HepG2 (cell line): ENCODE results near the gene WWC2. TPM values are rescaled to one million over a fixed set of nuclear protein-coding genes. Genes with fewer than 3 reads are reported as not detected.

ENCODE experiments used
- ATAC-seq: fragments of 200-7000 bp; cut with Tn5 transposase; 3 replicates; pipeline ENCODE4 v1.9.1; 2020; ENCODE audit warnings: mild to moderate bottlenecking, moderate library complexity
- BruUV-seq: library from RNA; stranded (reverse); fragments of 400-500 nt; replicated peaks from 2 replicates; lab custom pipeline; 2021; lab: Mats Ljungman, UMichigan
- CTCF ChIA-PET: fragments of 300-600 bp; formaldehyde crosslinking; extraction: SDS; loops from one replicate; lab custom pipeline; 2021; ENCODE audit warnings: low total read pairs, inconsistent platforms, low intra/inter-chr PET ratio; lab: Yijun Ruan, JAX
- POLR2A ChIA-PET: fragments of 350-600 bp; sonication (Branson Sonifier 250); formaldehyde crosslinking; loops from one replicate; lab custom pipeline; 2020; ENCODE audit warnings: antibody characterized with exemption, inconsistent platforms; lab: Yijun Ruan, JAX
- DNase-seq: peaks from one replicate; pipeline ENCODE4 v3.0.0-alpha.2; 2015; ENCODE audit warnings: low spot score
- FAIRE-seq: peaks from 3 replicates; lab custom pipeline; 2011; peaks lifted over from hg19 to GRCh38; lab: Jason Lieb, UNC
- H2AFZ ChIP-seq: one replicate; pipeline ENCODE4 v1.6.1; 2011; ENCODE audit warnings: low read length, inconsistent platforms
- H3K27ac ChIP-seq: fragments of 300-600 bp; 3 replicates; pipeline ENCODE4 v1.8.0; 2011; ENCODE audit warnings: mixed run types, mild to moderate bottlenecking, mixed read lengths, low read length, inconsistent platforms; ENCODE audit not compliant: insufficient read depth; ENCODE audit errors: extremely low read length
- H3K27me3 ChIP-seq, 2 experiments: fragments of 200-600 bp in 1 of 2; 2 replicates in 1 of 2; 3 replicates in 1 of 2; pipeline versions ENCODE4 v1.6.0 to v1.8.0; 2011; ENCODE audit warnings: low read length in 2 of 2, mild to moderate bottlenecking in 2 of 2, moderate library complexity in 2 of 2, inconsistent platforms in 1 of 2; ENCODE audit not compliant: insufficient read depth in 2 of 2, control insufficient read depth in 1 of 2
- H3K36me3 ChIP-seq, 2 experiments: fragments of 200-600 bp in 1 of 2; replicated peaks in 1 of 2; 2 replicates in 1 of 2; 3 replicates in 1 of 2; pipeline versions ENCODE4 v1.5.1 to v1.8.0; 2011; ENCODE audit warnings: low read length in 2 of 2, inconsistent platforms in 1 of 2; ENCODE audit not compliant: insufficient read depth in 2 of 2, control insufficient read depth in 1 of 2
- H3K4me1 ChIP-seq: 2 replicates; pipeline ENCODE4 v1.5.1; 2012; ENCODE audit warnings: low read length, inconsistent platforms; ENCODE audit not compliant: insufficient read depth
- H3K4me2 ChIP-seq: 2 replicates; pipeline ENCODE4 v1.6.0; 2011; ENCODE audit warnings: low read depth, low read length, inconsistent platforms
- H3K4me3 ChIP-seq, 3 experiments: fragments of 200-600 bp in 1 of 3; sonication (generic), shearing (Covaris generic) in 1 of 3; replicated peaks in 1 of 3; 2 replicates each; pipeline ENCODE4 v1.5.1; 2011 to 2016; ENCODE audit warnings: low read length in 3 of 3, inconsistent platforms in 2 of 3, low read depth in 2 of 3, mild to moderate bottlenecking in 2 of 3, control low read depth in 1 of 3, mixed read lengths in 1 of 3; ENCODE audit not compliant: insufficient read depth in 1 of 3
- H3K79me2 ChIP-seq: one replicate; pipeline ENCODE4 v1.6.1; 2011; ENCODE audit warnings: low read length, inconsistent platforms; ENCODE audit not compliant: insufficient read depth
- H3K9ac ChIP-seq: 2 replicates; pipeline ENCODE4 v1.6.0; 2011; ENCODE audit warnings: mild to moderate bottlenecking, low read depth, low read length, inconsistent platforms; ENCODE audit not compliant: insufficient read depth
- H3K9me3 ChIP-seq: 2 replicates; pipeline ENCODE4 v1.5.1; 2012; ENCODE audit warnings: mild to moderate bottlenecking, low read length
- H4K20me1 ChIP-seq: 2 replicates; pipeline ENCODE4 v1.6.0; 2011; ENCODE audit warnings: inconsistent platforms, mild to moderate bottlenecking, low read length, moderate library complexity; ENCODE audit not compliant: insufficient read depth
- CEBPB ChIP-seq: IDR thresholded peaks from 2 replicates; pipeline ENCODE4 v1.6.1; 2011; ENCODE audit warnings: low read depth, low read length, improper control_type of control experiment, borderline replicate concordance
- CHD4 ChIP-seq: fragments of 200-600 bp; sonication (generic); IDR thresholded peaks from 2 replicates; pipeline ENCODE4 v1.7.0; 2017; ENCODE audit warnings: mild to moderate bottlenecking, low read length, borderline replicate concordance
- HNF4A ChIP-seq: sonication (generic); formaldehyde crosslinking; IDR thresholded peaks from 2 replicates; pipeline ENCODE4 v1.4.0; 2020; ENCODE audit warnings: missing genetic modification reagents
- KLF13 ChIP-seq: sonication (generic); formaldehyde crosslinking; IDR thresholded peaks from 2 replicates; pipeline ENCODE4 v1.4.0; 2020; ENCODE audit warnings: mild to moderate bottlenecking, missing genetic modification reagents
- NCOR1 ChIP-seq: fragments of 200-600 bp; sonication (generic); IDR thresholded peaks from 2 replicates; pipeline ENCODE4 v1.7.0; 2017; ENCODE audit warnings: antibody characterized with exemption, low read length, borderline replicate concordance
- NR2C2 ChIP-seq: sonication (generic); formaldehyde crosslinking; IDR thresholded peaks from 2 replicates; pipeline ENCODE4 v1.4.0; 2020; ENCODE audit warnings: missing genetic modification reagents, mild to moderate bottlenecking, moderate library complexity, borderline replicate concordance
- PBX2 ChIP-seq: IDR thresholded peaks from 2 replicates; pipeline ENCODE4 v1.6.1; 2016; ENCODE audit warnings: control low read depth
- POLR2AphosphoS2 ChIP-seq: IDR thresholded peaks from 2 replicates; pipeline ENCODE4 v1.6.1; 2011; ENCODE audit warnings: low read depth, low read length, improper control_type of control experiment
- TOE1 ChIP-seq: sonication (generic); formaldehyde crosslinking; IDR thresholded peaks from 2 replicates; pipeline ENCODE4 v1.4.0; 2020; ENCODE audit warnings: mild to moderate bottlenecking, missing genetic modification reagents
- ZNF296 ChIP-seq: sonication (generic); formaldehyde crosslinking; conservative IDR thresholded peaks from 2 replicates; pipeline ENCODE4 v1.5.0; 2020; ENCODE audit warnings: mild to moderate bottlenecking, missing genetic modification reagents
- ZNF629 ChIP-seq: sonication (generic); formaldehyde crosslinking; conservative IDR thresholded peaks from 2 replicates; pipeline ENCODE4 v1.5.0; 2020; ENCODE audit warnings: missing genetic modification reagents
- ZNF652 ChIP-seq: IDR thresholded peaks from 2 replicates; pipeline ENCODE4 v1.6.1; 2016; ENCODE audit warnings: low read depth, borderline replicate concordance
- ZNF660 ChIP-seq: sonication (generic); formaldehyde crosslinking; IDR thresholded peaks from 2 replicates; pipeline ENCODE4 v1.5.1; 2020; ENCODE audit warnings: mild to moderate bottlenecking, low read depth, missing genetic modification reagents, borderline replicate concordance
- ZNF770 ChIP-seq: sonication (generic); formaldehyde crosslinking; IDR thresholded peaks from 2 replicates; pipeline ENCODE4 v1.5.0; 2020; ENCODE audit warnings: mild to moderate bottlenecking, missing genetic modification reagents
- WGBS: methylation state at CpG from one replicate; pipeline ENCODE4 v1.1.6; 2017; ENCODE audit warnings: low lambda C conversion rate; 5-methylcytosine and 5-hydroxymethylcytosine counted together
- in situ Hi-C: cut with HindIII; loops from 2 replicates; pipeline ENCODE4 v1.10.0; 2017; ENCODE audit warnings: low pct_unique_long_range_greater_than_20kb; ENCODE audit not compliant: extremely low pct_ligation_motif_present
- intact Hi-C: fragments of 100-400 bp; cut with micrococcal nuclease; formaldehyde crosslinking; loops from one replicate; pipeline ENCODE4 v1.10.0; 2022; ENCODE audit not compliant: unreplicated experiment
- polyA plus RNA-seq, 8 experiments: library from polyadenylated mRNA; depleted of rRNA in 3 of 8; stranded (reverse) in 7 of 8; unstranded in 1 of 8; fragments of >200 nt; fragmentation: Illumina TruSeq in 4 of 8; extraction: Trizol in 4 of 8; gene quantifications; 2 replicates each; pipeline versions ENCODE4 v1.2.1 to v1.2.3, GENCODE V29; 2011 to 2016; ENCODE audit warnings: low read depth in 4 of 8, missing spikeins in 1 of 8, mixed read lengths in 1 of 8; ENCODE audit not compliant: insufficient read depth in 1 of 8
- total RNA-seq, 5 experiments: library from RNA; depleted of rRNA; stranded (reverse); fragments of >200 nt; fragmentation: Illumina TruSeq; extraction: Trizol; gene quantifications; 2 replicates each; pipeline ENCODE4 v1.2.3, GENCODE V29; 2016; ENCODE audit warnings: low read depth in 1 of 5
- TF ChIP-seq, protein P1 (sequence below): sonication (generic); formaldehyde crosslinking; IDR thresholded peaks from 2 replicates; pipeline ENCODE4 v1.8.0; 2022; ENCODE audit warnings: low read depth, missing genetic modification reagents

The WWC2 gene
- total and polyA plus RNA-seq, 2 of the 13 experiments (the other 11 are each of a cell fraction or from before 2014, with no cell fraction given), result 40.0 to 50.1 TPM

DNA sequence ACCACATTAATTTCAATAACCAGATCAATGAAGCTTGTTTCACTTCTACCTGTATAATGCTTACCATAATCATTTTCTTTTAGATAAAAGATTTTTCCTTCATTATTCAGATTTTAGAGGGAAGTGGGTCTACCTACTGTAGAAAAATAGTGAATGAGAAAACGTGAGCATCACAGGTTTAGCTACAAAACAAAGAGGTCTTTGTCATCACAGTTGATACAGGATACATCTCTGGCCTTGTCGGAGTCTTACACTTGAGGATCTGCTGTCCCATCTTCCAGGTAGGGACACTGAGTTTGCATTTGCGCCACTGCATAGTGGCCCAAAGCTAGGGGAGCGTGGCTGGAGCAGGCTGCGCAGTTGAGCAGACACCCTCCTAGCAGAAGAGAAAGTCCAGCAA, 222.5 kb downstream of the WWC2 start:
- Histone ChIP-seq H3K4me2 (no peak overlapping the region), H3K79me2 (no peaks in the 10 kb centered on the region), H4K20me1 (no peaks in the 10 kb centered on the region), H3K36me3 (peaks cover 3 to 8% of the 10 kb centered on the region in 2 experiments; a peak in 3 of 5 replicates), H3K4me1 (peaks cover 36% of the 10 kb centered on the region), H3K27me3 (no peaks in the 10 kb centered on the region; a peak in 1 of 5 replicates), H3K4me3 (no peak overlapping the region), H3K9me3 (no peaks in the 10 kb centered on the region)
- POLR2A ChIA-PET, result no interaction called here
- no peak for DNase-seq
- in situ Hi-C loops (no loop called here), intact Hi-C loops (no loop called here)
- FAIRE-seq, result no peak
- no peak for ATAC-seq
- no TSS peak for BruUV-seq
- WGBS, result 95% methylated on average over 5 of the region's 5 CpGs
- 0 out of 2 replicates have a peak, but pooled peaks have one; percentile 22 for TF ChIP-seq ZNF629
- TF ChIP-seq ZNF660 (CRISPR knock-in tag), result no peak
- TF ChIP-seq POLR2AphosphoS2, result no peak
- TF ChIP-seq, all 625 proteins: peak for 1
- CTCF ChIA-PET, result no interaction called here
- H2AFZ ChIP-seq, result no peak overlapping the region
- no peak overlapping the region for H3K9ac ChIP-seq
- H3K27ac ChIP-seq, result no peak overlapping the region

DNA sequence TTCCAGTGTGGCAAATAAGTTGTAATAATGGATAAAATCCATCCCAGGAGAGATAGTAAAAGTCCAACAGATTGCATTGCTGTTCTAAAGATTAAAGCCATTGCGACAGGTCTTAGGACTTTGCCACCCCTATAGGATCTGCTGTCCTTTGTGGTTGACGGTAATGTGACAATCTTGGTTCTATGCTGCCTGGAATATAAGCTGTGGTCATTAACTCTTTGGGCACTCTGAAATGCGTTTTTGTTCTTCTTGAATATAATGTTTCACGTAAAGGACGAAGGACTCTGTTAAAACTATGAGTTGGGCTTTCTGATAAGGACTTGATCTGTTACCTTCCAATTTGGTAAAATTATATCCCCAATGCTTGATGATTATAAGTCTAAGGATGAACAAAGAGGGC, 223.3 kb downstream of the WWC2 start, which contains the start of gene CLDN24:
Gene CLDN24 (minus strand): TSS at position 101 of the 400 bp plus-strand sequence. CDS start 0 bp downstream, at position 101.
- H4K20me1 ChIP-seq, result no peaks in the 10 kb centered on the region
- no peaks in the 10 kb centered on the region; a peak in 1 of 5 replicates for H3K27me3 ChIP-seq
- peaks cover 36% of the 10 kb centered on the region for H3K4me1 ChIP-seq
- ChIA-PET POLR2A (no interaction called here), CTCF (no interaction called here)
- no peak within 1 kb of the TSS for H3K27ac ChIP-seq
- in situ Hi-C loops (no loop called here), intact Hi-C loops (no loop called here)
- H3K36me3 ChIP-seq, result peaks cover 3 to 4% of the 10 kb centered on the region in 2 experiments; a peak in 3 of 5 replicates
- H3K4me2 ChIP-seq, result no peak within 1 kb of the TSS
- H3K79me2 ChIP-seq, result no peaks in the 10 kb centered on the region
- H3K9ac ChIP-seq, result no peak within 1 kb of the TSS
- FAIRE-seq (peak; percentile 63), ATAC-seq (peak; percentile 17; the same call in 2 of the 3 replicates), DNase-seq (peak; percentile 16)
- H3K4me3 ChIP-seq, result no peak within 1 kb of the TSS
- H3K9me3 ChIP-seq, result no peaks in the 10 kb centered on the region
- H2AFZ ChIP-seq, result no peak within 1 kb of the TSS
- WGBS, result 80% methylated on average over 5 of the region's 5 CpGs
- BruUV-seq, result TSS peak; percentile 14
- no peak for TF ChIP-seq KLF13
- no peak for TF ChIP-seq PBX2 (CRISPR knock-in tag)
- TF ChIP-seq HNF4A (CRISPR knock-in tag), result 0 out of 2 replicates have a peak, but pooled peaks have one; percentile 23
- peak; percentile 44; the same call in 1 of the 2 replicates for TF ChIP-seq CEBPB
- no peak for TF ChIP-seq TOE1 (CRISPR knock-in tag)
- TF ChIP-seq ZNF296, result no peak
- TF ChIP-seq, protein P1, sequence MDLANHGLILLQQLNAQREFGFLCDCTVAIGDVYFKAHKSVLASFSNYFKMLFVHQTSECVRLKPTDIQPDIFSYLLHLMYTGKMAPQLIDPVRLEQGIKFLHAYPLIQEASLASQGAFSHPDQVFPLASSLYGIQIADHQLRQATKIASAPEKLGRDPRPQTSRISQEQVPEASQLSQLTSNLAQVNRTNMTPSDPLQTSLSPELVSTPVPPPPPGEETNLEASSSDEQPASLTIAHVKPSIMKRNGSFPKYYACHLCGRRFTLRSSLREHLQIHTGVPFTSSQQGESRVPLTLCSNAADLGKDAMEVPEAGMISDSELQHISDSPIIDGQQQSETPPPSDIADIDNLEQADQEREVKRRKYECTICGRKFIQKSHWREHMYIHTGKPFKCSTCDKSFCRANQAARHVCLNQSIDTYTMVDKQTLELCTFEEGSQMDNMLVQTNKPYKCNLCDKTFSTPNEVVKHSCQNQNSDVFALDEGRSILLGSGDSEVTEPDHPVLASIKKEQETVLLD (CRISPR knock-in tag), result no peak
- TF ChIP-seq CHD4, result no peak
- TF ChIP-seq ZNF770 (CRISPR knock-in tag), result no peak
- no peak for TF ChIP-seq NR2C2 (CRISPR knock-in tag)
- TF ChIP-seq ZNF652 (CRISPR knock-in tag), result 0 out of 2 replicates have a peak, but pooled peaks have one; percentile 15
- 0 out of 2 replicates have a peak, but pooled peaks have one; percentile 20 for TF ChIP-seq NCOR1
